Astrocyte (in vitro differentiated cells and primary cell): ENCODE data around the gene GUK1. TPM values are rescaled to one million over a fixed set of nuclear protein-coding genes. Genes with fewer than 3 reads are reported as not detected.

ENCODE experiments used
- DNase-seq: peaks from one replicate; pipeline ENCODE4 v3.0.0-alpha.2; 2010; ENCODE audit warnings: low read depth
- FAIRE-seq: peaks from 2 replicates; lab custom pipeline; 2011; peaks lifted over from hg19 to GRCh38; lab: Jason Lieb, UNC
- H2AFZ ChIP-seq: 2 replicates; pipeline ENCODE4 v1.6.0; 2012; ENCODE audit warnings: low read depth, low read length, inconsistent platforms
- H3K27ac ChIP-seq: 2 replicates; pipeline ENCODE4 v1.5.1; 2011; ENCODE audit warnings: low read depth, low read length, inconsistent platforms
- H3K27me3 ChIP-seq: 2 replicates; pipeline ENCODE4 v1.6.0; 2011; ENCODE audit warnings: low read length, inconsistent platforms; ENCODE audit not compliant: insufficient read depth
- H3K36me3 ChIP-seq: 2 replicates; pipeline ENCODE4 v1.5.1; 2011; ENCODE audit warnings: low read length, inconsistent platforms; ENCODE audit not compliant: insufficient read depth
- H3K4me1 ChIP-seq: 2 replicates; pipeline ENCODE4 v1.5.1; 2011; ENCODE audit warnings: low read length, inconsistent platforms; ENCODE audit not compliant: insufficient read depth
- H3K4me2 ChIP-seq: 2 replicates; pipeline ENCODE4 v1.6.0; 2012; ENCODE audit warnings: low read length, inconsistent platforms
- H3K4me3 ChIP-seq: 2 replicates; pipeline ENCODE4 v1.5.1; 2011; ENCODE audit warnings: low read depth, mild to moderate bottlenecking, low read length, inconsistent platforms; ENCODE audit not compliant: insufficient read depth
- H3K79me2 ChIP-seq: 2 replicates; pipeline ENCODE4 v1.6.0; 2012; ENCODE audit warnings: mild to moderate bottlenecking, low read length, inconsistent platforms; ENCODE audit not compliant: insufficient read depth
- H3K9ac ChIP-seq: 2 replicates; pipeline ENCODE4 v1.6.0; 2012; ENCODE audit warnings: mild to moderate bottlenecking, low read length, inconsistent platforms
- H3K9me3 ChIP-seq: 2 replicates; pipeline ENCODE4 v1.5.1; 2012; ENCODE audit warnings: low read depth, mild to moderate bottlenecking, low read length, inconsistent platforms; ENCODE audit not compliant: insufficient read depth
- H4K20me1 ChIP-seq: 2 replicates; pipeline ENCODE4 v1.6.0; 2012; ENCODE audit warnings: low read length, inconsistent platforms; ENCODE audit not compliant: insufficient read depth
- H3K27ac Mint-ChIP-seq: one replicate; pipeline ENCODE4 v1.8.0; 2021; ENCODE audit warnings: mild to moderate bottlenecking, mixed read lengths; ENCODE audit not compliant: unreplicated experiment
- H3K27me3 Mint-ChIP-seq: one replicate; pipeline ENCODE4 v1.8.0; 2021; ENCODE audit warnings: low read depth, mixed read lengths; ENCODE audit not compliant: unreplicated experiment
- H3K36me3 Mint-ChIP-seq: one replicate; pipeline ENCODE4 v1.8.0; 2021; ENCODE audit warnings: low read depth, mixed read lengths; ENCODE audit not compliant: unreplicated experiment
- H3K4me1 Mint-ChIP-seq: one replicate; pipeline ENCODE4 v1.8.0; 2021; ENCODE audit warnings: low read depth, mixed read lengths; ENCODE audit not compliant: unreplicated experiment
- H3K4me3 Mint-ChIP-seq: one replicate; pipeline ENCODE4 v1.8.0; 2021; ENCODE audit warnings: mild to moderate bottlenecking, moderate library complexity, mixed read lengths; ENCODE audit not compliant: unreplicated experiment
- H3K9me3 Mint-ChIP-seq: one replicate; pipeline ENCODE4 v1.8.0; 2021; ENCODE audit warnings: mild to moderate bottlenecking, mixed read lengths; ENCODE audit not compliant: unreplicated experiment
- CTCF ChIP-seq: IDR thresholded peaks from 2 replicates; pipeline ENCODE4 v1.5.1; 2011; ENCODE audit warnings: low read depth, mild to moderate bottlenecking, inconsistent platforms, low read length, moderate library complexity; ENCODE audit not compliant: insufficient read depth
- EZH2 ChIP-seq: IDR thresholded peaks from 2 replicates; pipeline ENCODE4 v1.6.1; 2012; ENCODE audit warnings: mild to moderate bottlenecking, low read length, inconsistent platforms; ENCODE audit not compliant: insufficient read depth
- total RNA-seq: library from RNA; stranded (reverse); gene quantifications from 2 replicates; pipeline ENCODE4 v1.2.1, GENCODE V29; 2021

Gene GUK1
- total RNA-seq, 1 donor from 2014 or later, result 214 TPM

- Histone ChIP-seq H3K36me3 (no peaks in the 10 kb centered on the region), H3K4me2 (no peak overlapping the region), H3K79me2 (no peaks in the 10 kb centered on the region), H3K27ac (no peak overlapping the region), H3K9me3 (no peaks in the 10 kb centered on the region), H2AFZ (no peak overlapping the region), H3K4me3 (no peak overlapping the region), H3K9ac (no peak overlapping the region), H4K20me1 (no peaks in the 10 kb centered on the region), H3K4me1 (no peaks in the 10 kb centered on the region), H3K27me3 (no peaks in the 10 kb centered on the region)
- Mint-ChIP-seq H3K4me3 (no peak overlapping the region), H3K27ac (no peak overlapping the region), H3K4me1 (no peaks in the 10 kb centered on the region), H3K27me3 (peaks cover 13% of the 10 kb centered on the region), H3K36me3 (no peaks in the 10 kb centered on the region), H3K9me3 (peaks cover 6% of the 10 kb centered on the region)
- no peak for FAIRE-seq
- no peak for DNase-seq
- TF ChIP-seq EZH2 (no peak), CTCF (no peak)
Observed at GRCh38 chr1:228118040-228118439, 22.0 kb upstream of the GUK1 start.

GRCh38 chr1:228120351-228120750, 19.7 kb upstream of the GUK1 start:
- no peak overlapping the region for H3K4me2 ChIP-seq
- Mint-ChIP-seq H3K4me1 (no peaks in the 10 kb centered on the region), H3K9me3 (peaks cover 6% of the 10 kb centered on the region), H3K27me3 (peaks cover 29% of the 10 kb centered on the region), H3K36me3 (no peaks in the 10 kb centered on the region), H3K4me3 (no peak overlapping the region), H3K27ac (no peak overlapping the region)
- no peak for FAIRE-seq
- no peaks in the 10 kb centered on the region for H3K9me3 ChIP-seq
- no peak for TF ChIP-seq CTCF
- no peak for TF ChIP-seq EZH2
- H3K27ac ChIP-seq, result no peak overlapping the region
- no peak overlapping the region for H2AFZ ChIP-seq
- no peaks in the 10 kb centered on the region for H3K27me3 ChIP-seq
- H3K9ac ChIP-seq, result no peak overlapping the region
- no peaks in the 10 kb centered on the region for H4K20me1 ChIP-seq
- no peak for DNase-seq
- H3K4me3 ChIP-seq, result no peak overlapping the region
- no peaks in the 10 kb centered on the region for H3K4me1 ChIP-seq
- no peaks in the 10 kb centered on the region for H3K79me2 ChIP-seq
- H3K36me3 ChIP-seq, result no peaks in the 10 kb centered on the region

- Histone ChIP-seq H3K9ac (no peak overlapping the region), H3K4me3 (no peak overlapping the region), H3K79me2 (no peaks in the 10 kb centered on the region), H3K27ac (no peak overlapping the region), H3K4me2 (no peak overlapping the region), H4K20me1 (no peaks in the 10 kb centered on the region), H3K36me3 (no peaks in the 10 kb centered on the region), H3K9me3 (no peaks in the 10 kb centered on the region), H3K27me3 (no peaks in the 10 kb centered on the region), H3K4me1 (no peaks in the 10 kb centered on the region), H2AFZ (no peak overlapping the region)
- H3K4me1 Mint-ChIP-seq, result no peaks in the 10 kb centered on the region
- TF ChIP-seq EZH2 (no peak), CTCF (no peak)
- peaks cover 33% of the 10 kb centered on the region for H3K27me3 Mint-ChIP-seq
- H3K4me3 Mint-ChIP-seq, result no peak overlapping the region
- H3K36me3 Mint-ChIP-seq, result no peaks in the 10 kb centered on the region
- no peak for FAIRE-seq
- H3K9me3 Mint-ChIP-seq, result peaks cover 6% of the 10 kb centered on the region
- DNase-seq, result no peak
- H3K27ac Mint-ChIP-seq, result no peak overlapping the region
Observed at GRCh38 chr1:228120857-228121489, 19.1 kb upstream of the GUK1 start.
